ENCODE results near the gene NEK7.

The NEK7 gene

GRCh38 chr1:198156745-198157240 lies at the start of gene NEK7:
TSS of gene NEK7 (plus strand) at chr1:198156998. CDS start at chr1:198232581, 75,583 bp downstream.
- TF ChIP-seq CTCF (IDR thresholded peaks at IDR 0.05; ENCODE audit: insufficient read depth, low read depth, low read length, missing control alignments), result no peak
- DNase-seq (ENCODE audit: low read depth), result peak; percentile 86
- H3K4me3 ChIP-seq (ENCODE audit: low read depth, low read length), result peak within 1 kb of the TSS; percentile 97

- no peak for DNase-seq (ENCODE audit: low read depth)
- no peak overlapping the region for H3K4me3 ChIP-seq (ENCODE audit: low read depth, low read length)
- TF ChIP-seq CTCF (IDR thresholded peaks at IDR 0.05; ENCODE audit: insufficient read depth, low read depth, low read length, missing control alignments), result no peak
Measured at GRCh38 chr1:198107091-198107501, 49.7 kb upstream of the NEK7 start.

GRCh38 chr1:198108636-198109370 lies 48.0 kb upstream of the NEK7 start:
- TF ChIP-seq CTCF (IDR thresholded peaks at IDR 0.05; ENCODE audit: insufficient read depth, low read depth, low read length, missing control alignments), result no peak
- no peak for DNase-seq (ENCODE audit: low read depth)
- H3K4me3 ChIP-seq (ENCODE audit: low read depth, low read length), result no peak overlapping the region

GRCh38 chr1:198109371-198109715 lies 47.5 kb upstream of the NEK7 start:
- no peak overlapping the region for H3K4me3 ChIP-seq (ENCODE audit: low read depth, low read length)
- no peak for DNase-seq (ENCODE audit: low read depth)
- no peak for TF ChIP-seq CTCF (IDR thresholded peaks at IDR 0.05; ENCODE audit: insufficient read depth, low read depth, low read length, missing control alignments)

- no peak for TF ChIP-seq CTCF (IDR thresholded peaks at IDR 0.05; ENCODE audit: insufficient read depth, low read depth, low read length, missing control alignments)
- no peak overlapping the region for H3K4me3 ChIP-seq (ENCODE audit: low read depth, low read length)
- DNase-seq (ENCODE audit: low read depth), result no peak
Measured at GRCh38 chr1:198113342-198113750, 43.5 kb upstream of the NEK7 start.

- H3K4me3 ChIP-seq (ENCODE audit: low read depth, low read length), result no peak overlapping the region
- no peak for DNase-seq (ENCODE audit: low read depth)
- no peak for TF ChIP-seq CTCF (IDR thresholded peaks at IDR 0.05; ENCODE audit: insufficient read depth, low read depth, low read length, missing control alignments)
Measured at GRCh38 chr1:198116069-198116468, 40.7 kb upstream of the NEK7 start.

- no peak for TF ChIP-seq CTCF (IDR thresholded peaks at IDR 0.05; ENCODE audit: insufficient read depth, low read depth, low read length, missing control alignments)
- H3K4me3 ChIP-seq (ENCODE audit: low read depth, low read length), result no peak overlapping the region
- DNase-seq (ENCODE audit: low read depth), result no peak
Measured at GRCh38 chr1:198116469-198116868, 40.3 kb upstream of the NEK7 start.

All from GM12865 (cell line).